ENCODE results near the gene SGPL1. TPM values are rescaled to one million over a fixed set of nuclear protein-coding genes. Genes with fewer than 3 reads are reported as not detected.
"Not testable (repeated sequence)": the region's sequence is repeated elsewhere in the genome, so short reads cannot be mapped to it uniquely, and the experiment has no call there.

SGPL1 gene
- polyA plus RNA-seq, 3 donors from 2014 or later: 19.8 to 25.9 (median 20.3) TPM

GRCh38 chr10:70847659-70848360, 32.1 kb downstream of the SGPL1 start:
- no peaks in the 10 kb centered on the region for H3K9me3 Mint-ChIP-seq
- H3K4me1 Mint-ChIP-seq: peaks cover 0 to 1% of the 10 kb centered on the region in 2 donors
- no peak overlapping the region for H3K4me3 Mint-ChIP-seq
- H3K36me3 Mint-ChIP-seq: peaks cover 25 to 61% (median 30%) of the 10 kb centered on the region in 3 donors
- peak overlapping the region in 1 of 6 donors; percentile 58 for H3K27ac Mint-ChIP-seq
- H3K27me3 Mint-ChIP-seq (ENCODE audit: low read depth in 3 of 3): peaks cover 0 to 1% (median 0%) of the 10 kb centered on the region in 3 donors
- DNase-seq: no peak

- Mint-ChIP-seq H3K27me3 (ENCODE audit: low read depth in 3 of 3) (peaks cover 0 to 1% (median 1%) of the 10 kb centered on the region in 3 donors), H3K36me3 (peaks cover 21 to 63% (median 31%) of the 10 kb centered on the region in 3 donors), H3K27ac (no peak overlapping the region), H3K9me3 (no peaks in the 10 kb centered on the region), H3K4me3 (no peak overlapping the region), H3K4me1 (peaks cover 0 to 1% of the 10 kb centered on the region in 2 donors)
- no peak for DNase-seq
These were observed 33.9 kb downstream of the SGPL1 start for GRCh38 chr10:70849582-70850016.

GRCh38 chr10:70850097-70850496, 34.3 kb downstream of the SGPL1 start:
- Mint-ChIP-seq H3K9me3 (no peaks in the 10 kb centered on the region), H3K36me3 (peaks cover 23 to 62% (median 35%) of the 10 kb centered on the region in 3 donors), H3K27ac (no peak overlapping the region), H3K27me3 (ENCODE audit: low read depth in 3 of 3) (peaks cover 0 to 1% (median 1%) of the 10 kb centered on the region in 3 donors), H3K4me1 (peaks cover 0 to 1% of the 10 kb centered on the region in 2 donors), H3K4me3 (no peak overlapping the region)
- DNase-seq: no peak

GRCh38 chr10:70851597-70852475, 36.1 kb downstream of the SGPL1 start:
- Mint-ChIP-seq H3K27ac (no peak overlapping the region), H3K4me3 (no peak overlapping the region), H3K27me3 (ENCODE audit: low read depth in 3 of 3) (peaks cover 0 to 1% (median 0%) of the 10 kb centered on the region in 3 donors), H3K4me1 (peaks cover 10 to 13% of the 10 kb centered on the region in 2 donors), H3K36me3 (peaks cover 27 to 51% (median 27%) of the 10 kb centered on the region in 3 donors), H3K9me3 (no peaks in the 10 kb centered on the region)
- no peak for DNase-seq

GRCh38 chr10:70853038-70853437, 37.3 kb downstream of the SGPL1 start:
- H3K27me3 Mint-ChIP-seq (ENCODE audit: low read depth in 3 of 3): peaks cover 0 to 1% (median 0%) of the 10 kb centered on the region in 3 donors
- DNase-seq: no peak
- H3K4me1 Mint-ChIP-seq: peaks cover 19% of the 10 kb centered on the region in 2 donors
- H3K36me3 Mint-ChIP-seq: peaks cover 21 to 50% (median 27%) of the 10 kb centered on the region in 3 donors
- no peak overlapping the region for H3K4me3 Mint-ChIP-seq
- H3K9me3 Mint-ChIP-seq: no peaks in the 10 kb centered on the region
- no peak overlapping the region for H3K27ac Mint-ChIP-seq

GRCh38 chr10:70853457-70853856, 37.7 kb downstream of the SGPL1 start:
- Mint-ChIP-seq H3K4me3 (no peak overlapping the region), H3K27me3 (ENCODE audit: low read depth in 3 of 3) (peaks cover 0 to 1% (median 0%) of the 10 kb centered on the region in 3 donors), H3K4me1 (peaks cover 19% of the 10 kb centered on the region in 2 donors), H3K36me3 (peaks cover 24 to 52% (median 30%) of the 10 kb centered on the region in 3 donors), H3K9me3 (no peaks in the 10 kb centered on the region), H3K27ac (no peak overlapping the region)
- no peak for DNase-seq

GRCh38 chr10:70856454-70856853, 40.7 kb downstream of the SGPL1 start:
- peak overlapping the region in 5 of 6 donors; percentile 7 to 69 (median 52) for H3K27ac Mint-ChIP-seq
- peak; percentile 29 to 39 (median 37) for DNase-seq
- H3K27me3 Mint-ChIP-seq (ENCODE audit: low read depth in 3 of 3): peaks cover 0 to 3% (median 0%) of the 10 kb centered on the region in 3 donors
- H3K4me1 Mint-ChIP-seq: peaks cover 18 to 19% of the 10 kb centered on the region in 2 donors
- H3K36me3 Mint-ChIP-seq: peaks cover 35 to 65% (median 44%) of the 10 kb centered on the region in 3 donors
- no peaks in the 10 kb centered on the region for H3K9me3 Mint-ChIP-seq
- H3K4me3 Mint-ChIP-seq: peak overlapping the region; percentile 21 to 54 (median 30)

- Mint-ChIP-seq H3K4me3 (no peak overlapping the region), H3K9me3 (no peaks in the 10 kb centered on the region), H3K36me3 (peaks cover 32 to 50% (median 39%) of the 10 kb centered on the region in 3 donors), H3K27ac (peak overlapping the region in 1 of 6 donors; percentile 2), H3K4me1 (peaks cover 23 to 29% of the 10 kb centered on the region in 2 donors), H3K27me3 (ENCODE audit: low read depth in 3 of 3) (peaks cover 0 to 3% (median 0%) of the 10 kb centered on the region in 3 donors)
- DNase-seq: no peak
These were observed 43.0 kb downstream of the SGPL1 start for GRCh38 chr10:70858759-70859158.

GRCh38 chr10:70861495-70862197, 45.9 kb downstream of the SGPL1 start:
- Mint-ChIP-seq H3K4me1 (peaks cover 36 to 50% of the 10 kb centered on the region in 2 donors), H3K36me3 (peaks cover 27 to 47% (median 29%) of the 10 kb centered on the region in 3 donors)
- H3K4me3 Mint-ChIP-seq; H3K9me3 Mint-ChIP-seq; DNase-seq; H3K27me3 Mint-ChIP-seq (ENCODE audit: low read depth in 3 of 3); H3K27ac Mint-ChIP-seq: not testable (repeated sequence)

- Mint-ChIP-seq H3K36me3 (peaks cover 22 to 36% (median 25%) of the 10 kb centered on the region in 3 donors), H3K27me3 (ENCODE audit: low read depth in 3 of 3) (peaks cover 0 to 3% (median 2%) of the 10 kb centered on the region in 3 donors), H3K27ac (peak overlapping the region; percentile 5 to 75 (median 54))
These were observed 47.9 kb downstream of the SGPL1 start for GRCh38 chr10:70863470-70864160.

GRCh38 chr10:70864935-70865334, 49.2 kb downstream of the SGPL1 start:
- no peak overlapping the region for H3K4me3 Mint-ChIP-seq

More at GRCh38 chr10:70863470-70864160, 47.9 kb downstream of the SGPL1 start:
- Mint-ChIP-seq H3K4me1 (peaks cover 34 to 47% of the 10 kb centered on the region in 2 donors), H3K4me3 (peak overlapping the region in 4 of 5 donors; percentile 2 to 48 (median 10)), H3K9me3 (no peaks in the 10 kb centered on the region)
- DNase-seq: peak in 2 of 3 donors; percentile 13 to 14

GRCh38 chr10:70866424-70866823, 50.7 kb downstream of the SGPL1 start:
- Mint-ChIP-seq H3K36me3 (peaks cover 8 to 33% (median 17%) of the 10 kb centered on the region in 3 donors), H3K4me1 (peaks cover 36 to 47% of the 10 kb centered on the region in 2 donors), H3K9me3 (no peaks in the 10 kb centered on the region), H3K27ac (peak overlapping the region in 3 of 6 donors; percentile 20 to 73 (median 58)), H3K27me3 (ENCODE audit: low read depth in 3 of 3) (peaks cover 0 to 3% (median 0%) of the 10 kb centered on the region in 3 donors), H3K4me3 (peak overlapping the region; percentile 8 to 46 (median 21))
- peak; percentile 18 to 34 (median 33) for DNase-seq

More at GRCh38 chr10:70864935-70865334, 49.2 kb downstream of the SGPL1 start:
- no peaks in the 10 kb centered on the region for H3K9me3 Mint-ChIP-seq
- H3K4me1 Mint-ChIP-seq: peaks cover 34 to 47% of the 10 kb centered on the region in 2 donors
- H3K27ac Mint-ChIP-seq: no peak overlapping the region
- peaks cover 17 to 37% (median 18%) of the 10 kb centered on the region in 3 donors for H3K36me3 Mint-ChIP-seq
- no peak for DNase-seq
- peaks cover 0 to 3% (median 2%) of the 10 kb centered on the region in 3 donors for H3K27me3 Mint-ChIP-seq (ENCODE audit: low read depth in 3 of 3)
